WTC11 (cell line): Measurements from ENCODE around the gene APCDD1. TPM values are rescaled to one million over a fixed set of nuclear protein-coding genes. Genes with fewer than 3 reads are reported as not detected.

Experiments
- ATAC-seq: fragments of 200-7000 bp; cut with Tn5 transposase; 2 replicates; pipeline ENCODE4 v1.10.0; 2021; ENCODE audit warnings: mild to moderate bottlenecking, moderate library complexity
- CTCF ChIA-PET: fragments of 300-600 bp; sonication (Branson Sonifier 250); formaldehyde crosslinking; loops from one replicate; lab custom pipeline; 2021; ENCODE audit warnings: antibody characterized with exemption; lab: Charles Lee
- POLR2A ChIA-PET: fragments of 350-600 bp; sonication (Branson Sonifier 250); formaldehyde crosslinking; loops from one replicate; lab custom pipeline; 2021; ENCODE audit warnings: antibody characterized with exemption; lab: Charles Lee
- DNase-seq: peaks from one replicate; pipeline ENCODE4 v3.0.0; 2021; ENCODE audit warnings: low spot score
- H3K27ac Mint-ChIP-seq: 2 replicates; pipeline ENCODE4 v1.8.0; 2021; ENCODE audit warnings: mixed read lengths
- H3K27me3 Mint-ChIP-seq: 2 replicates; pipeline ENCODE4 v1.8.0; 2021; ENCODE audit warnings: low read depth, mild to moderate bottlenecking, moderate library complexity, mixed read lengths
- H3K36me3 Mint-ChIP-seq: 2 replicates; pipeline ENCODE4 v1.8.0; 2021; ENCODE audit warnings: mixed read lengths
- H3K4me1 Mint-ChIP-seq: 2 replicates; pipeline ENCODE4 v1.8.0; 2022; ENCODE audit warnings: mixed read lengths
- H3K4me3 Mint-ChIP-seq: 2 replicates; pipeline ENCODE4 v1.8.0; 2021; ENCODE audit warnings: mild to moderate bottlenecking, moderate library complexity, mixed read lengths
- H3K9me3 Mint-ChIP-seq: 2 replicates; pipeline ENCODE4 v1.8.0; 2021; ENCODE audit warnings: mixed read lengths
- ATF1 ChIP-seq: sonication (generic); formaldehyde crosslinking; IDR thresholded peaks from 2 replicates; pipeline ENCODE4 v1.8.1; 2023; ENCODE audit warnings: mild to moderate bottlenecking, moderate library complexity, missing genetic modification reagents
- CBFB ChIP-seq: sonication (generic); formaldehyde crosslinking; IDR thresholded peaks from 2 replicates; pipeline ENCODE4 v1.8.1; 2022; ENCODE audit warnings: mild to moderate bottlenecking, low read depth, missing genetic modification reagents
- ESRRA ChIP-seq: sonication (generic); formaldehyde crosslinking; IDR thresholded peaks from 2 replicates; pipeline ENCODE4 v1.8.1; 2022; ENCODE audit warnings: mild to moderate bottlenecking, missing genetic modification reagents, borderline replicate concordance
- ETV6 ChIP-seq: sonication (generic); formaldehyde crosslinking; IDR thresholded peaks from 2 replicates; pipeline ENCODE4 v1.8.1; 2022; ENCODE audit warnings: mild to moderate bottlenecking, missing genetic modification reagents
- FOXP1 ChIP-seq: sonication (generic); formaldehyde crosslinking; IDR thresholded peaks from 2 replicates; pipeline ENCODE4 v1.8.0; 2022; ENCODE audit warnings: missing genetic modification reagents, mild to moderate bottlenecking, moderate library complexity, borderline replicate concordance
- NFE2L1 ChIP-seq: sonication (generic); formaldehyde crosslinking; IDR thresholded peaks from 2 replicates; pipeline ENCODE4 v1.8.1; 2023; ENCODE audit warnings: missing genetic modification reagents
- OVOL2 ChIP-seq: fragments of 250-450 bp; sonication (Bioruptor Pico); IDR thresholded peaks from 2 replicates; pipeline ENCODE4 v1.9.0; 2021; ENCODE audit warnings: mild to moderate bottlenecking, borderline replicate concordance
- RORB ChIP-seq: fragments of 250-450 bp; sonication (Bioruptor Pico); IDR thresholded peaks from 2 replicates; pipeline ENCODE4 v1.9.0; 2021; ENCODE audit warnings: mild to moderate bottlenecking
- SMAD4 ChIP-seq: sonication (generic); formaldehyde crosslinking; IDR thresholded peaks from 2 replicates; pipeline ENCODE4 v1.8.0; 2022; ENCODE audit warnings: mild to moderate bottlenecking, missing genetic modification reagents
- SP1 ChIP-seq: sonication (generic); formaldehyde crosslinking; conservative IDR thresholded peaks from 2 replicates; pipeline ENCODE4 v1.8.1; 2022; ENCODE audit warnings: missing genetic modification reagents
- STAT6 ChIP-seq: sonication (generic); formaldehyde crosslinking; conservative IDR thresholded peaks from 2 replicates; pipeline ENCODE4 v1.8.1; 2023; ENCODE audit warnings: mild to moderate bottlenecking, low read depth, missing genetic modification reagents, moderate library complexity
- ZNF138 ChIP-seq: sonication (generic); formaldehyde crosslinking; conservative IDR thresholded peaks from 2 replicates; pipeline ENCODE4 v1.8.1; 2022; ENCODE audit warnings: mild to moderate bottlenecking, moderate library complexity, missing genetic modification reagents
- total RNA-seq: library from RNA; stranded (reverse); gene quantifications from 3 replicates; pipeline ENCODE4 v1.2.3, GENCODE V29; 2021
- TF ChIP-seq, protein P1 (sequence below): fragments of 250-450 bp; sonication (Bioruptor Pico); IDR thresholded peaks from 2 replicates; pipeline ENCODE4 v1.8.0; 2021; ENCODE audit warnings: mild to moderate bottlenecking
- TF ChIP-seq, protein P2 (sequence below): fragments of 250-450 bp; sonication (Bioruptor Pico); IDR thresholded peaks from 2 replicates; pipeline ENCODE4 v1.9.0; 2021; ENCODE audit warnings: mild to moderate bottlenecking, borderline replicate concordance
- TF ChIP-seq, protein P3 (sequence below): sonication (generic); formaldehyde crosslinking; IDR thresholded peaks from 2 replicates; pipeline ENCODE4 v1.8.1; 2023; ENCODE audit warnings: mild to moderate bottlenecking, missing genetic modification reagents, moderate library complexity

APCDD1 gene
- total RNA-seq, 1 experiment from 2014 or later = 7.1 TPM

DNA sequence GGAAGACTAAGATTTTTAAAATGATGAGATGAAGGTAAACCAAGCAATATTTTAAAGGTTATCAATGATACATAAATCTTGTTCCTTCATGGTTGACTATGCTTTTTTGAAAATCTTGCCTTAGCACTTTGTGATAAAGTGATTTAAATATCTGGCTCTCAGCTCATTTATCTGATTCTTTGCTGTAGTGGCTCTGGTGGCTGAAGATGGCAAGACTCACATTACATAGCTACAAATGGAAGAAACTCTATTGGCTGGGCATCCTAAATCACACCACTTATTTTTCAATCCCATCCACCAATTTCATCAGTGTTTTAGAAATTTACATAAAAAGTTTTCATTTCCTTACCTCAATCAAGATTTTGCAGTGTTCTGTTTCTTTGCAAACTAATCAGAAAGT is 16.6 kb upstream of the APCDD1 start (continued):
- TF ChIP-seq, protein P1, sequence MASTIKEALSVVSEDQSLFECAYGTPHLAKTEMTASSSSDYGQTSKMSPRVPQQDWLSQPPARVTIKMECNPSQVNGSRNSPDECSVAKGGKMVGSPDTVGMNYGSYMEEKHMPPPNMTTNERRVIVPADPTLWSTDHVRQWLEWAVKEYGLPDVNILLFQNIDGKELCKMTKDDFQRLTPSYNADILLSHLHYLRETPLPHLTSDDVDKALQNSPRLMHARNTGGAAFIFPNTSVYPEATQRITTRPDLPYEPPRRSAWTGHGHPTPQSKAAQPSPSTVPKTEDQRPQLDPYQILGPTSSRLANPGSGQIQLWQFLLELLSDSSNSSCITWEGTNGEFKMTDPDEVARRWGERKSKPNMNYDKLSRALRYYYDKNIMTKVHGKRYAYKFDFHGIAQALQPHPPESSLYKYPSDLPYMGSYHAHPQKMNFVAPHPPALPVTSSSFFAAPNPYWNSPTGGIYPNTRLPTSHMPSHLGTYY = no peak

- H3K27ac Mint-ChIP-seq = no peak overlapping the region
- TF ChIP-seq FOXP1 (CRISPR knock-in tag) (no peak), ATF1 (CRISPR knock-in tag) (no peak), SP1 (CRISPR knock-in tag) (no peak), ESRRA (CRISPR knock-in tag) (no peak), ETV6 (CRISPR knock-in tag) (no peak), SMAD4 (CRISPR knock-in tag) (no peak), OVOL2 (CRISPR knock-in tag) (no peak), ZNF138 (no peak), RORB (CRISPR knock-in tag) (no peak), NFE2L1 (no peak), STAT6 (CRISPR knock-in tag) (no peak), CBFB (no peak)
- TF ChIP-seq, protein P2, sequence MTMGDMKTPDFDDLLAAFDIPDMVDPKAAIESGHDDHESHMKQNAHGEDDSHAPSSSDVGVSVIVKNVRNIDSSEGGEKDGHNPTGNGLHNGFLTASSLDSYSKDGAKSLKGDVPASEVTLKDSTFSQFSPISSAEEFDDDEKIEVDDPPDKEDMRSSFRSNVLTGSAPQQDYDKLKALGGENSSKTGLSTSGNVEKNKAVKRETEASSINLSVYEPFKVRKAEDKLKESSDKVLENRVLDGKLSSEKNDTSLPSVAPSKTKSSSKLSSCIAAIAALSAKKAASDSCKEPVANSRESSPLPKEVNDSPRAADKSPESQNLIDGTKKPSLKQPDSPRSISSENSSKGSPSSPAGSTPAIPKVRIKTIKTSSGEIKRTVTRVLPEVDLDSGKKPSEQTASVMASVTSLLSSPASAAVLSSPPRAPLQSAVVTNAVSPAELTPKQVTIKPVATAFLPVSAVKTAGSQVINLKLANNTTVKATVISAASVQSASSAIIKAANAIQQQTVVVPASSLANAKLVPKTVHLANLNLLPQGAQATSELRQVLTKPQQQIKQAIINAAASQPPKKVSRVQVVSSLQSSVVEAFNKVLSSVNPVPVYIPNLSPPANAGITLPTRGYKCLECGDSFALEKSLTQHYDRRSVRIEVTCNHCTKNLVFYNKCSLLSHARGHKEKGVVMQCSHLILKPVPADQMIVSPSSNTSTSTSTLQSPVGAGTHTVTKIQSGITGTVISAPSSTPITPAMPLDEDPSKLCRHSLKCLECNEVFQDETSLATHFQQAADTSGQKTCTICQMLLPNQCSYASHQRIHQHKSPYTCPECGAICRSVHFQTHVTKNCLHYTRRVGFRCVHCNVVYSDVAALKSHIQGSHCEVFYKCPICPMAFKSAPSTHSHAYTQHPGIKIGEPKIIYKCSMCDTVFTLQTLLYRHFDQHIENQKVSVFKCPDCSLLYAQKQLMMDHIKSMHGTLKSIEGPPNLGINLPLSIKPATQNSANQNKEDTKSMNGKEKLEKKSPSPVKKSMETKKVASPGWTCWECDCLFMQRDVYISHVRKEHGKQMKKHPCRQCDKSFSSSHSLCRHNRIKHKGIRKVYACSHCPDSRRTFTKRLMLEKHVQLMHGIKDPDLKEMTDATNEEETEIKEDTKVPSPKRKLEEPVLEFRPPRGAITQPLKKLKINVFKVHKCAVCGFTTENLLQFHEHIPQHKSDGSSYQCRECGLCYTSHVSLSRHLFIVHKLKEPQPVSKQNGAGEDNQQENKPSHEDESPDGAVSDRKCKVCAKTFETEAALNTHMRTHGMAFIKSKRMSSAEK (CRISPR knock-in tag) = no peak
- TF ChIP-seq, protein P1 = no peak
- TF ChIP-seq, protein P3, sequence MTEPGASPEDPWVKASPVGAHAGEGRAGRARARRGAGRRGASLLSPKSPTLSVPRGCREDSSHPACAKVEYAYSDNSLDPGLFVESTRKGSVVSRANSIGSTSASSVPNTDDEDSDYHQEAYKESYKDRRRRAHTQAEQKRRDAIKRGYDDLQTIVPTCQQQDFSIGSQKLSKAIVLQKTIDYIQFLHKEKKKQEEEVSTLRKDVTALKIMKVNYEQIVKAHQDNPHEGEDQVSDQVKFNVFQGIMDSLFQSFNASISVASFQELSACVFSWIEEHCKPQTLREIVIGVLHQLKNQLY (CRISPR knock-in tag) = no peak
- H3K36me3 Mint-ChIP-seq = no peaks in the 10 kb centered on the region
- POLR2A ChIA-PET = no interaction called here
- no peak overlapping the region for H3K4me3 Mint-ChIP-seq
- H3K9me3 Mint-ChIP-seq = no peaks in the 10 kb centered on the region
- peaks cover 7% of the 10 kb centered on the region for H3K4me1 Mint-ChIP-seq
- ATAC-seq = no peak
- CTCF ChIA-PET = no interaction called here
- H3K27me3 Mint-ChIP-seq = no peaks in the 10 kb centered on the region
- no peak for DNase-seq
Observed at GRCh38 chr18:10439898-10440297, 14.5 kb upstream of the APCDD1 start.
